Urinary bladder (tissue), 4 donors: ENCODE data around the gene RABGAP1. TPM values are rescaled to one million over a fixed set of nuclear protein-coding genes. Genes with fewer than 3 reads are reported as not detected.

Experiments used
- DNase-seq: peaks from one replicate; pipeline ENCODE4 v3.0.0-alpha.2; 2015; ENCODE audit errors: extremely low spot score
- H3K27ac ChIP-seq: one replicate; pipeline ENCODE4 v1.5.1; 2013; ENCODE audit warnings: low read depth, mild to moderate bottlenecking, moderate library complexity
- H3K36me3 ChIP-seq: one replicate; pipeline ENCODE4 v1.6.1; 2013; ENCODE audit warnings: mild to moderate bottlenecking, moderate library complexity; ENCODE audit not compliant: insufficient read depth
- H3K4me1 ChIP-seq: one replicate; pipeline ENCODE4 v1.6.1; 2013; ENCODE audit warnings: mild to moderate bottlenecking, moderate library complexity; ENCODE audit not compliant: insufficient read depth
- H3K4me3 ChIP-seq: one replicate; pipeline ENCODE4 v1.5.1; 2013; ENCODE audit warnings: low read depth, low read length
- WGBS: extraction: QIAGEN DNeasy Blood & Tissue Kit; methylation state at CpG from one replicate; pipeline ENCODE4 v1.1.7; 2013; 5-methylcytosine and 5-hydroxymethylcytosine counted together
- polyA plus RNA-seq: library from polyadenylated mRNA; stranded (reverse); fragments of 200-250 nt; gene quantifications from one replicate; pipeline ENCODE4 v1.2.3, GENCODE V29; 2013
- small RNA-seq: library from RNA; depleted of rRNA; stranded (forward); fragments of <200 nt; gene quantifications from one replicate; pipeline ENCODE3, GENCODE V24; 2014
- total RNA-seq: library from RNA; depleted of rRNA; stranded (reverse); fragments of >200 nt; gene quantifications from one replicate; pipeline ENCODE4 v1.2.3, GENCODE V29; 2014
- donor health status: healthy with polysubstance abuse.
- donor health status: healthy.

The RABGAP1 gene
- total and polyA plus RNA-seq, 2 donors, result 46.2 to 134 TPM

- H3K36me3 ChIP-seq, result no peaks in the 10 kb centered on the region
- no peak overlapping the region for H3K27ac ChIP-seq
- no peak for DNase-seq
- no peak overlapping the region for H3K4me3 ChIP-seq
- no peaks in the 10 kb centered on the region for H3K4me1 ChIP-seq
- WGBS, result 84% methylated on average over 5 of the region's 5 CpGs
Measured at GRCh38 chr9:123135430-123135829, 194.6 kb downstream of the RABGAP1 start.

GRCh38 chr9:123138163-123138562 is 197.3 kb downstream of the RABGAP1 start:
- DNase-seq, result no peak
- WGBS, result 87% methylated on average over 2 of the region's 2 CpGs

DNA sequence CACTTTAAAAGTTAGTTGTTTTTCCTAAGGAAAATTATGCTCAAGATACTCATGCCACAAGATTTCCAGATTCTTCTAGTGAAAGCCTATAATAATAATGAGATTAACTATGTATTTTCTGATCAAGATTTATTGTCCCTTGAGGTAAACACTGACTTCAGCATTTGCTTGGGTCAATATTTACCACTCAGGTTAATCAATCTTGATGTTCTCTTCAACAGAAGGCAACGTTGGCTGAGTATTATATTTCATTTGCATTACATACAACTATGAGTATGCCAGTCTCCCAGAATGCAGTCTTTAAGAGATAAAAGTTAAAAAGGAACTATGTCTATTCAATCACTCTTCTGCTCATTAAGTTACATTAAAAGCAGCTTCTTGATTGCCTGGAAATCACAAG is 208.2 kb downstream of the RABGAP1 start:
- H3K4me1 ChIP-seq, result no peaks in the 10 kb centered on the region
- H3K4me3 ChIP-seq, result no peak overlapping the region
- no peak overlapping the region for H3K27ac ChIP-seq
- WGBS, result 51% methylated on average over 1 of the region's 1 CpG
- no peak for DNase-seq
- H3K36me3 ChIP-seq, result peaks cover 3% of the 10 kb centered on the region

More at GRCh38 chr9:123138163-123138562, 197.3 kb downstream of the RABGAP1 start:
- Histone ChIP-seq H3K4me1 (peaks cover 1% of the 10 kb centered on the region), H3K4me3 (no peak overlapping the region), H3K27ac (no peak overlapping the region), H3K36me3 (no peaks in the 10 kb centered on the region)

- no peaks in the 10 kb centered on the region for H3K4me1 ChIP-seq
- no peak overlapping the region for H3K27ac ChIP-seq
- H3K36me3 ChIP-seq, result peaks cover 3% of the 10 kb centered on the region
- H3K4me3 ChIP-seq, result no peak overlapping the region
- no peak for DNase-seq
- 86% methylated on average over 5 of the region's 5 CpGs for WGBS
Measured at GRCh38 chr9:123150708-123151503, 210.1 kb downstream of the RABGAP1 start.

Small RNA genes within 50 kb of the gene (small RNA-seq; reads per million reads assigned to genes)
- not detected for gene GPR21
- gene RNY1P15, result not detected

Other genes with a start within 250 kb of the RABGAP1 start
- not detected for gene OR1L4, start 217.0 kb upstream of the RABGAP1 start, total RNA-seq
- gene OR1L4, start 217.0 kb upstream of the RABGAP1 start, polyA plus RNA-seq, result not detected
- not detected for gene OR1L6, start 198.7 kb upstream of the RABGAP1 start, total RNA-seq
- not detected for gene OR1L6, start 198.7 kb upstream of the RABGAP1 start, polyA plus RNA-seq
- gene OR5C1, start 152.1 kb upstream of the RABGAP1 start, total RNA-seq, result not detected
- gene OR5C1, start 152.1 kb upstream of the RABGAP1 start, polyA plus RNA-seq, result not detected
- gene OR1K1, start 140.9 kb upstream of the RABGAP1 start, total RNA-seq, result not detected
- not detected for gene OR1K1, start 140.9 kb upstream of the RABGAP1 start, polyA plus RNA-seq
- gene PDCL, start 112.4 kb upstream of the RABGAP1 start, total RNA-seq, result 42.7 TPM
- gene PDCL, start 112.4 kb upstream of the RABGAP1 start, polyA plus RNA-seq, result 14.2 TPM
- 65.6 TPM for gene RC3H2, start 35.7 kb upstream of the RABGAP1 start, total RNA-seq
- 14.5 TPM for gene RC3H2, start 35.7 kb upstream of the RABGAP1 start, polyA plus RNA-seq
- gene ZBTB6, start 27.7 kb upstream of the RABGAP1 start, total RNA-seq, result 35.2 TPM
- gene ZBTB6, start 27.7 kb upstream of the RABGAP1 start, polyA plus RNA-seq, result 5.2 TPM
- 11.5 TPM for gene ZBTB26, start 9.5 kb upstream of the RABGAP1 start, total RNA-seq
- 8.4 TPM for gene ZBTB26, start 9.5 kb upstream of the RABGAP1 start, polyA plus RNA-seq
- gene GPR21, start 92.6 kb downstream of the RABGAP1 start, total RNA-seq, result 7.7 TPM
- gene GPR21, start 92.6 kb downstream of the RABGAP1 start, polyA plus RNA-seq, result not detected